ENCODE measurements around the gene PCSK7.

PCSK7 gene

DNA sequence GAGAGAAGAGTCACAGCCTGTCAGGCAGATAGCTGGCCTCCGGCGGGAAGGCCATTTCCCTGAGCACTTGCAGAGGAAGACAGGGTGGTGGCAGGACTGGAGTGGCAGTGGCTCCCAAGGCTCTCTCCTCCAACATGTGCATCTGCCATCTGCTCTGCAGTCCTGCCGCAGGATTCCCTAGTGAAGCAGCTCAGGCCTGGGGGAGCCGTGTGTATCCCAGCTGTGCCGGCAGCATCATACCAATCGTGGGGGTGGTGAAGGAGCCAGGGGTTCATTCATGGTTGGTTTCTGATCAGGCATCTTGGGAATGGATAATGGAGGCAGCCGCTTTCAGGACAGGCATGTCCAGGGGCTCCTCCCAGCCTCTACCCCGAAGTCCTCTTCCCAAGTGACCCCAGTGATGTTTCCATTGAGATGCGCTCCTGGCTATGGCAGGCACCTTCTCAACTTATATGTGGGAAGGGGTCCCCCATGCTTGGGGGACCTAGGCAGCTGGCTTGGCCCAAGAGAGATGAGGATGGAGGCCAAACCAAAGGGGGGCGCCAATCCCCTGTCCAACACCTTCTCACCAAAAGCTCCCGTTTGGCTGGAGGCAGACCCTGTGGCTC lies 26.6 kb downstream of the PCSK7 start:
- Histone ChIP-seq H3K36me3 (peaks cover 6% of the 10 kb centered on the region), H3K9me3 (no peaks in the 10 kb centered on the region), H3K4me3 (ENCODE audit: low read depth, low read length) (no peak overlapping the region), H3K27me3 (no peaks in the 10 kb centered on the region), H3K4me1 (no peaks in the 10 kb centered on the region)
- TF ChIP-seq, protein P1, sequence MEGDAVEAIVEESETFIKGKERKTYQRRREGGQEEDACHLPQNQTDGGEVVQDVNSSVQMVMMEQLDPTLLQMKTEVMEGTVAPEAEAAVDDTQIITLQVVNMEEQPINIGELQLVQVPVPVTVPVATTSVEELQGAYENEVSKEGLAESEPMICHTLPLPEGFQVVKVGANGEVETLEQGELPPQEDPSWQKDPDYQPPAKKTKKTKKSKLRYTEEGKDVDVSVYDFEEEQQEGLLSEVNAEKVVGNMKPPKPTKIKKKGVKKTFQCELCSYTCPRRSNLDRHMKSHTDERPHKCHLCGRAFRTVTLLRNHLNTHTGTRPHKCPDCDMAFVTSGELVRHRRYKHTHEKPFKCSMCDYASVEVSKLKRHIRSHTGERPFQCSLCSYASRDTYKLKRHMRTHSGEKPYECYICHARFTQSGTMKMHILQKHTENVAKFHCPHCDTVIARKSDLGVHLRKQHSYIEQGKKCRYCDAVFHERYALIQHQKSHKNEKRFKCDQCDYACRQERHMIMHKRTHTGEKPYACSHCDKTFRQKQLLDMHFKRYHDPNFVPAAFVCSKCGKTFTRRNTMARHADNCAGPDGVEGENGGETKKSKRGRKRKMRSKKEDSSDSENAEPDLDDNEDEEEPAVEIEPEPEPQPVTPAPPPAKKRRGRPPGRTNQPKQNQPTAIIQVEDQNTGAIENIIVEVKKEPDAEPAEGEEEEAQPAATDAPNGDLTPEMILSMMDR (IDR thresholded peaks at IDR 0.05; ENCODE audit: low read depth, low read length), result no peak
- no peak for DNase-seq

- no peak for DNase-seq
- H3K4me1 ChIP-seq, result no peaks in the 10 kb centered on the region
- H3K36me3 ChIP-seq, result peaks cover 6% of the 10 kb centered on the region
- no peaks in the 10 kb centered on the region for H3K9me3 ChIP-seq
- no peaks in the 10 kb centered on the region for H3K27me3 ChIP-seq
- TF ChIP-seq, protein P1 (IDR thresholded peaks at IDR 0.05; ENCODE audit: low read depth, low read length), result no peak
- no peak overlapping the region for H3K4me3 ChIP-seq (ENCODE audit: low read depth, low read length)
Measured at GRCh38 chr11:117204283-117205080, 27.4 kb downstream of the PCSK7 start.

- peaks cover 6% of the 10 kb centered on the region for H3K36me3 ChIP-seq
- TF ChIP-seq, protein P1 (IDR thresholded peaks at IDR 0.05; ENCODE audit: low read depth, low read length), result no peak
- DNase-seq, result no peak
- H3K4me1 ChIP-seq, result no peaks in the 10 kb centered on the region
- no peaks in the 10 kb centered on the region for H3K27me3 ChIP-seq
- no peak overlapping the region for H3K4me3 ChIP-seq (ENCODE audit: low read depth, low read length)
- no peaks in the 10 kb centered on the region for H3K9me3 ChIP-seq
Measured at GRCh38 chr11:117203069-117203407, 28.8 kb downstream of the PCSK7 start.

DNA sequence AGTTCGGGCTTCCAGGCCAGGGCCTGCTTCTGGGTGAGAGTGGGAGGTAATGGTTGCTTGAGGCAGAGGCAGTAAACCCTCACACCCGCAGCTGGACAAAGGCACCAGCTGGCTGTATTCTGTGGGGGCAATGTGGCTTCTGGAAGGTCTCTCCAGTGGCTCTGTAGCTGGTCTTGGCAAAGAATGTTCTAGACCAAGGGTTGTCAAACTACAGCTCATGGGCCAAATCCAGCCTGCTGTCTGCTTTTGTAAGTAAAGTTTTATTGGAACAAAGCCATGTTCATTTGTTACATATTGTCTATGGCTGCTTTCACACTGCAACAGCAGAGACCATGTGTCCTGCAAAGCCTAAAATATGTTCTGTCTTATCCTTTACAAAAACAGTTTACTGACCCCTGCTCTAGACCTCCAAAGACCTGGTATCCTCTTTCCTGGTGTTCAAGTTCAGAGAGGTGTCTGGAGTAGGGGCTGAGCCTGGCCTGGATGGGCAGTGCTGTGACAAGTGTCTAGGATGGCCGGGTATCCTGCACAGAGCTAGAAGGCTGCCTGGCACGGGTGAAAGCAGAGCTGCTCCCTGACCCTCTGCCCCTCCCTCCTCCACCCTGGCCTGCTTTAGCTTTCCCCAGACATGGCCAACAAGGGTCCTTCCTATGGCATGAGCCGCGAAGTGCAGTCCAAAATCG lies 29.3 kb downstream of the PCSK7 start:
- Histone ChIP-seq H3K4me1 (no peaks in the 10 kb centered on the region), H3K27me3 (no peaks in the 10 kb centered on the region), H3K4me3 (ENCODE audit: low read depth, low read length) (no peak overlapping the region), H3K9me3 (no peaks in the 10 kb centered on the region), H3K36me3 (peaks cover 6% of the 10 kb centered on the region)
- no peak for DNase-seq
- TF ChIP-seq, protein P1 (IDR thresholded peaks at IDR 0.05; ENCODE audit: low read depth, low read length), result no peak

- no peaks in the 10 kb centered on the region for H3K4me1 ChIP-seq
- no peaks in the 10 kb centered on the region for H3K9me3 ChIP-seq
- no peaks in the 10 kb centered on the region for H3K27me3 ChIP-seq
- no peak overlapping the region for H3K4me3 ChIP-seq (ENCODE audit: low read depth, low read length)
- DNase-seq, result no peak
- peaks cover 6% of the 10 kb centered on the region for H3K36me3 ChIP-seq
- TF ChIP-seq, protein P1 (IDR thresholded peaks at IDR 0.05; ENCODE audit: low read depth, low read length), result no peak
Measured at GRCh38 chr11:117201658-117202305, 30.1 kb downstream of the PCSK7 start.
